Mucosa of rectum (tissue), 2 donors: ENCODE data around the gene TIRAP.
"Not testable (repeated sequence)": the region's sequence is repeated elsewhere in the genome, so short reads cannot be mapped to it uniquely, and the experiment has no call there.

Experiments used
- H3K27ac ChIP-seq, 2 donors: one replicate each; pipeline ENCODE4 v1.7.0; 2013; ENCODE audit warnings: inconsistent platforms in 2 of 2, low read depth in 2 of 2, low read length in 2 of 2
- H3K27me3 ChIP-seq, 2 donors: one replicate each; pipeline ENCODE4 v1.7.0; 2013; ENCODE audit warnings: low read length in 2 of 2; ENCODE audit not compliant: control insufficient read depth in 2 of 2, insufficient read depth in 2 of 2
- H3K36me3 ChIP-seq, 2 donors: one replicate each; pipeline ENCODE4 v1.7.0; 2013; ENCODE audit warnings: low read length in 2 of 2; ENCODE audit not compliant: control insufficient read depth in 2 of 2, insufficient read depth in 2 of 2
- H3K4me1 ChIP-seq, 2 donors: one replicate each; pipeline ENCODE4 v1.7.0; 2013; ENCODE audit warnings: low read length in 2 of 2, mild to moderate bottlenecking in 1 of 2; ENCODE audit not compliant: control insufficient read depth in 2 of 2, insufficient read depth in 2 of 2
- H3K4me3 ChIP-seq, 2 donors: one replicate each; pipeline ENCODE4 v1.7.0; 2013; ENCODE audit warnings: low read length in 2 of 2
- H3K9ac ChIP-seq, 2 donors: one replicate each; pipeline ENCODE4 v1.7.0; 2013; ENCODE audit warnings: low read length in 2 of 2, low read depth in 1 of 2, mild to moderate bottlenecking in 1 of 2
- H3K9me3 ChIP-seq, 2 donors: one replicate each; pipeline ENCODE4 v1.7.0; 2013; ENCODE audit warnings: low read length in 2 of 2; ENCODE audit not compliant: control insufficient read depth in 2 of 2
- donor health status: healthy.
- donor health status: Normal muscosa, but diverticular disease.

Gene TIRAP

DNA sequence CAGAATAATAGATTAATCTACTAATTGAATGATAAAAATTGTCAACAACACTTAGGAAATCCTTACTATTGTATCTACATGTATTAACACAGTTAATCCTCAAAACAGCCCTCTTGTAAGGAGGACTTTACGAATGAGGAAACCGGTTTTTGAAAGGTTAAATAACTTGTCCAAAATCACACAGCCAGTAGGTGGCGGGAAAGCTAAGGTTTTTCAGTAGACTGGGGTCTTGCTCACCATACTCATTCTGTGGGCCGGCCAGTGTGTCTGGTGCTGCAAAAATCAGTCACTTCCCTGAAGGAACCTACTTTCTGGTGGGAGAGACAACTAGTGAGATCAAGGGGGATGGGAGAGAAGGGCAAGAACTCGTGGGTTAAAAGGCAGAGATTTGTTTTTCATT is 24.8 kb downstream of the TIRAP start:
- Histone ChIP-seq H3K4me1 (peaks cover 7 to 22% of the 10 kb centered on the region in 2 donors), H3K36me3 (peaks cover 3 to 4% of the 10 kb centered on the region in 2 donors), H3K27ac (no peak overlapping the region), H3K9ac (no peak overlapping the region), H3K9me3 (no peaks in the 10 kb centered on the region), H3K27me3 (no peaks in the 10 kb centered on the region), H3K4me3 (no peak overlapping the region)

DNA sequence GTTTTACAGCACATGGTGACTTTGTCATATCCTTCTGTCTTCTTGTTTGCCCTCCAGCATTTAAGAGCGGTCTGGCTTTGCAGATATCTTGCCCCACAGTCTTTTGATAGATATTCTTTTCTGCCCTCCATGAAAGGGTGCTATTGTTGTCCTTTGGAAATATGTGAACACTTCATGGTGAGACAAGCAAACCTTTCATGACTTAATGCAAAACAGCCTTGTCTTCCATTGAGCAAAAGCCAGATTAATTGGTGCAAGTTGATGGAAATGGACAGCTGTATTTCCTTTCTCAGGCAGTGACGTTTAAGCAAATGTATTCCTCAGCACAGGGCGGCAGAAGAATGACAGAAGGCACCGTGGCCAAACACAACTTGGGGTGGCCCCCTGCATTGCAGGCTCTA is 25.4 kb downstream of the TIRAP start:
- Histone ChIP-seq H3K9me3 (no peaks in the 10 kb centered on the region), H3K9ac (no peak overlapping the region), H3K4me3 (no peak overlapping the region), H3K36me3 (peaks cover 3 to 4% of the 10 kb centered on the region in 2 donors), H3K27ac (no peak overlapping the region), H3K4me1 (peaks cover 13 to 23% of the 10 kb centered on the region in 2 donors), H3K27me3 (no peaks in the 10 kb centered on the region)

DNA sequence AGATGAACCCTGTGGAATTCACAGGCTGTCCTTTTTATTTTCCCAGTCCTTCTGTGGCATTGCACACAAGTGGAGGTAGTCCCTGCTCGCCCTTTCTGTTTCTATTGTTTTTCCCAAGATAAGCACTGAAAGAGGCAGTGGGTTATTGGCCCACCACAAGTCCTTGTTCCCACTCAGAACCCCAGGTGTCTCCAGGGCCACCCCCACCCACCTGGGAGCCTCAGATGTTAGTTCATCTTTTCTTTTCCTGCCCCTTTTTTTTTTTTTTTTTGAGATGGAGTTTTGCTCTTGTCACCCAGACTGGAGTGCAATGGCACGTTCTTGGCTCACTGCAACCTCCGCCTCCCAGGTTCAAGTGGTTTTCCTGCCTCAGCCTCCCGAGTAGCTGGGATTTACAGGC is 25.9 kb downstream of the TIRAP start:
- H3K9ac ChIP-seq, H3K27ac ChIP-seq, H3K4me3 ChIP-seq, H3K27me3 ChIP-seq, H3K36me3 ChIP-seq, H3K9me3 ChIP-seq: not testable (repeated sequence)
- peaks cover 15 to 18% of the 10 kb centered on the region in 2 donors for H3K4me1 ChIP-seq

DNA sequence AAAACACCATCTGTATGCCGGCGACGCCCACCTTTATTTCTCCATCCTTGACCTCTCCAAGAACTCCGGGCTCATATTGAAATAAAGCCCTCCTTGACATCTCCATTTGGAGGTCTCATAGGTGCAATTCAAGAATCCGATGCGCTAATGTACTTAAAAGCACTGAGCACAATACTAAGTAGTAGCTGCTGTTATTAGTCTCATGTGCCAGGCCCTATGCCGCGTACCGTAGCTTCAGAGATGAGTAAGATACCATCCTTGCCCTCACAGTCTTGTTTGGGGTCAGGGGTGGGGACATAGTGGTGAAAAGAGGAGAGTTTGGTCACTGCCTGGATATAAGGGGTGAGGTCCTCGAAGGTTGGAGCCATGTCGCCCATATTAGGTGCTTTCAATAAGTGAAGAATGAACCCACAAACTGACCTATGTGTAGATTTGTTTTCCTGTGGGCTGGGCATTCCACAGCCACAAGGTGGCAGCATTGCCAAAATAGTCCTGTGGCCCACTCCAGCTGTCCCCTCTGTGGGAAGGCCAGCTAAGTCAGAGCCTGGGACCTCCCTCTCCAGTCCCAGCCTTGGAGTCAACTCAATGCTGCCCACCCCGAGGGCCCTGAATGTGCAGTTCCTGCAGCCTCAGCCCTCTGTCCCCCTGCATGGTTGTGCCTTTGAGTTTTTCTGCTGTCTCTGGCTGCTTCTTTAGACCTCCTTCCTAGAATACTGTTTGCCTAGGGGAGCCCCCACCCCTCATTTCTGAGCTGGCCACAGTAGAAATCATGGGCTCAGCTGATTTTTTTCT is 27.5 kb downstream of the TIRAP start:
- Histone ChIP-seq H3K27ac (no peak overlapping the region), H3K36me3 (peaks cover 3 to 4% of the 10 kb centered on the region in 2 donors), H3K9ac (no peak overlapping the region), H3K9me3 (no peaks in the 10 kb centered on the region), H3K27me3 (no peaks in the 10 kb centered on the region), H3K4me3 (no peak overlapping the region), H3K4me1 (peaks cover 13 to 15% of the 10 kb centered on the region in 2 donors)

GRCh38 chr11:126310992-126311310 is 28.1 kb downstream of the TIRAP start:
- no peak overlapping the region for H3K9ac ChIP-seq
- no peak overlapping the region for H3K4me3 ChIP-seq
- H3K4me1 ChIP-seq = peaks cover 13 to 15% of the 10 kb centered on the region in 2 donors
- peaks cover 3 to 4% of the 10 kb centered on the region in 2 donors for H3K36me3 ChIP-seq
- no peaks in the 10 kb centered on the region for H3K9me3 ChIP-seq
- H3K27ac ChIP-seq = no peak overlapping the region
- H3K27me3 ChIP-seq = no peaks in the 10 kb centered on the region

DNA sequence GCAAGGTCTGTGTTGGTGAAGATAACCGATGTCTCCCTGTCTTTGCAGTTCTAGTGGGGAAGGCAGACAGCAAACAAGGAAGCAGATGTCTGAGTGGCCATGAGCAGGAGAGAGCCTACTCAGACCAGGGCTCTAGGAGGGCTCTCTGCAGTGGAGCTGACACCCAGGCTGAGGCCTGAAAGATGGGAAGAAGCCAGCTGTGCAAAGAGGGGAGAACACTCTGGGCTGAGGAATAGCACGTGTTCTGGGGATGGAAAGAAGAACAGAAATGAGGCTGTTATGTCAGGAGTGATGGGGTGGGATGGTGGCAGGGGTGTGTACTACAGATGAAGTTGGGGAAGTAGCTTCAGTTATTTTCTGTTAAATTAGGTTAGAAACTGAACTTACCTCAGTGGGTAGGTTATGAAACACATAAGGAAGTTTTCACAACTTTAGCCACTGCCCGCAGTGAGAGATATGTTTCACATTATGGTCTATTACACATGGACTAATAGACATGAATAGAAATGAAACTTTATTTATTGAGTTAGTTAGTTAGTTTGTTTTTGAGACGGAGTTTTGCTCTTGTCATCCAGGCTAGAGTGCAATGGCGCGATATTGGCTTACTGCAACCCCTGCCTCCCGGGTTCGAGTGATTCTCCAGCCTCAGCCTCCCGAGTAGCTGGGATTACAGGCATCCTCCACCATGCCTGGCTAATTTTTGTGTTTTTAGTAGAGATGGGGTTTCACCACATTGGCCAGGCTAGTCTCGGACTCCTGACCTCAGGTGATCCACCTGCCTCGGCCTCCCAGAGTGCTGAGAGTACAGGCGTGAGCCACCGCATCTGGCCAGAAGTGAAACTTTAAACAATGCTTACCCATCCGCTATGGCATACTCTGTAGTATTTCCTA is 28.8 kb downstream of the TIRAP start:
- peaks cover 13 to 15% of the 10 kb centered on the region in 2 donors for H3K4me1 ChIP-seq
- H3K27me3 ChIP-seq = no peaks in the 10 kb centered on the region
- no peak overlapping the region for H3K4me3 ChIP-seq
- peaks cover 1 to 3% of the 10 kb centered on the region in 2 donors for H3K36me3 ChIP-seq
- H3K9ac ChIP-seq = no peak overlapping the region
- peak overlapping the region in 1 of 2 donors; percentile 0 for H3K27ac ChIP-seq
- H3K9me3 ChIP-seq = no peaks in the 10 kb centered on the region

DNA sequence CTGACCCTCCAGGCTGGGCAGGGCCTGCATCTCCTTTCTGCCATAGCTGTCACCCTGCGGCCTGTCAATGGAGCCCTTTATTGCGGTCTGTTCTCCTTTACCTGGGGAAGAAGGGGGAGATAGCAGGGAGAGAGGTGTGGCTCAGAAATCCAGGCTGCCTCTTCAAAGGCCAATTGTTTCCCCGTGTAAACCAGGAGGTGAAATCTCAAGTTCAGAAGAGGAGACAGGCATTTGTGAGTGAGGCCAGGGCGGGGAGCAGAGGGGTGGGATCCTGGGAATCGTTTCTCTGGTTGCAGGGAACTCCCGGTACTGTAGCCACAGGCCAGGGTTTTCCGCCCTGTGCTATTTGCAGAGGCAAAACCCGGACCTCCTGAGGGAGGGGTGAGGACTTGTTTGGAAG is 30.1 kb downstream of the TIRAP start:
- Histone ChIP-seq H3K27me3 (no peaks in the 10 kb centered on the region), H3K4me1 (peaks cover 20% of the 10 kb centered on the region in 2 donors)

DNA sequence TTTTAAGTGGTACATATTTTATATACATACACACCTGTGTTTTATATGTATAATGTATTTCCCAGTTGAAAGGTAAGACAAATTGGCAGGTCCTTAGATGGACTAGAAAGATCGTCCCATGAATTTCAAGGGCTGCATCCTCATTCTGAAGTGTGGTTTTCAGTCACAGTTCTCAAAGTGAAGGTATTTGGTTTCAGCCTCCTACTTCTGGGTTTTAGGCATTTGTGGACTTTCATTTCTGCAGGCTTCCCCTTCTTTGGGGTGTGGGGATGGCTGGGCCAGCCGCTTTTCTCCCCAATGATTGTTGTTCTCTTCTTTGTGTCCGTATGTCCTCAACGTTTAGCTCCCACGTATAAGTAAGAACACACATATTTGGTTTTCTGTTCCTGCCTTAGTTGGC is 30.9 kb downstream of the TIRAP start:
- Histone ChIP-seq H3K4me3 (no peak overlapping the region), H3K9ac (no peak overlapping the region), H3K36me3 (no peaks in the 10 kb centered on the region), H3K27me3 (no peaks in the 10 kb centered on the region), H3K4me1 (peaks cover 25 to 28% of the 10 kb centered on the region in 2 donors), H3K9me3 (no peaks in the 10 kb centered on the region), H3K27ac (no peak overlapping the region)

More for the DNA sequence above, 30.1 kb downstream of the TIRAP start:
- H3K27ac ChIP-seq = peak overlapping the region; percentile 1 to 32
- H3K9me3 ChIP-seq = no peaks in the 10 kb centered on the region
- peaks cover 0 to 3% of the 10 kb centered on the region in 2 donors for H3K36me3 ChIP-seq
- H3K4me3 ChIP-seq = no peak overlapping the region
- H3K9ac ChIP-seq = peak overlapping the region in 1 of 2 donors; percentile 9

- Histone ChIP-seq H3K4me1 (peaks cover 25 to 29% of the 10 kb centered on the region in 2 donors), H3K27ac (peak overlapping the region; percentile 53 to 75), H3K4me3 (peak overlapping the region in 1 of 2 donors; percentile 6), H3K27me3 (no peaks in the 10 kb centered on the region), H3K9me3 (no peaks in the 10 kb centered on the region), H3K36me3 (no peaks in the 10 kb centered on the region), H3K9ac (no peak overlapping the region)
Measured at GRCh38 chr11:126317432-126317755, 34.5 kb downstream of the TIRAP start.
